Measurements from ENCODE around the gene GAGE12H.
A peak's percentile ranks its signal among the peaks of the same experiment; 100 is the strongest.
"Not testable (repeated sequence)": the region's sequence is repeated elsewhere in the genome, so short reads cannot be mapped to it uniquely, and the experiment has no call there.

Gene GAGE12H

GRCh38 chrX:49579649-49580048 is at the start of gene GAGE12H:
TSS of gene GAGE12H (plus strand) at chrX:49579949. CDS start at chrX:49581104, 1,155 bp downstream.
- not testable (repeated sequence) for DNase-seq

GRCh38 chrX:49531877-49532276 is 47.9 kb upstream of the GAGE12H start, which contains the start of gene GAGE12C:
TSS of gene GAGE12C (plus strand) at chrX:49532177. CDS start at chrX:49533332, 1,155 bp downstream.
- DNase-seq, result not testable (repeated sequence)

GRCh38 chrX:49541433-49541832 is 38.3 kb upstream of the GAGE12H start, which contains the start of gene GAGE12D:
TSS of gene GAGE12D (plus strand) at chrX:49541733. CDS start at chrX:49542888, 1,155 bp downstream.
- not testable (repeated sequence) for DNase-seq

GRCh38 chrX:49550989-49551388 is 28.8 kb upstream of the GAGE12H start, which contains the start of gene GAGE12E:
TSS of gene GAGE12E (plus strand) at chrX:49551289. CDS start at chrX:49552444, 1,155 bp downstream.
- DNase-seq, result not testable (repeated sequence)

- not testable (repeated sequence) for DNase-seq
These were observed 19.2 kb upstream of the GAGE12H start, which contains the start of gene GAGE12F for GRCh38 chrX:49560542-49560941. TSS of gene GAGE12F (plus strand) at chrX:49560842. CDS start at chrX:49561997, 1,155 bp downstream.

- not testable (repeated sequence) for DNase-seq
These were observed 11.0 kb upstream of the GAGE12H start for GRCh38 chrX:49568728-49569127.

GRCh38 chrX:49569152-49569551 is 10.6 kb upstream of the GAGE12H start:
- not testable (repeated sequence) for DNase-seq

GRCh38 chrX:49570100-49570499 is 9.6 kb upstream of the GAGE12H start, which contains the start of gene GAGE12G:
TSS of gene GAGE12G (plus strand) at chrX:49570400. CDS start at chrX:49571555, 1,155 bp downstream.
- DNase-seq, result not testable (repeated sequence)

- DNase-seq, result not testable (repeated sequence)
These were observed 9.4 kb downstream of the GAGE12H start, which contains the start of gene GAGE2A for GRCh38 chrX:49589196-49589595. TSS of gene GAGE2A (plus strand) at chrX:49589496. CDS start at chrX:49590651, 1,155 bp downstream.

GRCh38 chrX:49589769-49590478 is 10.2 kb downstream of the GAGE12H start:
- DNase-seq, result peak in 1 of 2 donors; percentile 21

GRCh38 chrX:49590488-49590887 is 10.7 kb downstream of the GAGE12H start:
- not testable (repeated sequence) for DNase-seq

GRCh38 chrX:49598720-49599119 is 19.0 kb downstream of the GAGE12H start, which contains the start of gene GAGE1:
TSS of gene GAGE1 (plus strand) at chrX:49599020. CDS start at chrX:49600175, 1,155 bp downstream.
- not testable (repeated sequence) for DNase-seq

GRCh38 chrX:49610718-49611310 is 31.1 kb downstream of the GAGE12H start:
- no peak for DNase-seq

- no peak for DNase-seq
These were observed 38.8 kb downstream of the GAGE12H start for GRCh38 chrX:49618574-49618973.

- DNase-seq, result peak; percentile 19 to 26
These were observed 47.5 kb downstream of the GAGE12H start for GRCh38 chrX:49627086-49627777.
